Erythroblast (primary cell): Measurements from ENCODE around the gene CAMK1D.

Source experiments
- GATA1 ChIP-seq: IDR thresholded peaks from 2 replicates; pipeline ENCODE4 v1.6.1; 2011; ENCODE audit warnings: low read depth, mild to moderate bottlenecking, control low read depth, low read length, moderate library complexity
- POLR2A ChIP-seq: IDR thresholded peaks from 2 replicates; pipeline ENCODE4 v1.6.1; 2011; ENCODE audit warnings: mild to moderate bottlenecking, low read length

- TF ChIP-seq POLR2A (no peak), GATA1 (no peak)
Observed at GRCh38 chr10:12513003-12513365, 163.6 kb downstream of the CAMK1D start.
